ENCODE measurements around the gene ZGPAT.

The ZGPAT gene

DNA sequence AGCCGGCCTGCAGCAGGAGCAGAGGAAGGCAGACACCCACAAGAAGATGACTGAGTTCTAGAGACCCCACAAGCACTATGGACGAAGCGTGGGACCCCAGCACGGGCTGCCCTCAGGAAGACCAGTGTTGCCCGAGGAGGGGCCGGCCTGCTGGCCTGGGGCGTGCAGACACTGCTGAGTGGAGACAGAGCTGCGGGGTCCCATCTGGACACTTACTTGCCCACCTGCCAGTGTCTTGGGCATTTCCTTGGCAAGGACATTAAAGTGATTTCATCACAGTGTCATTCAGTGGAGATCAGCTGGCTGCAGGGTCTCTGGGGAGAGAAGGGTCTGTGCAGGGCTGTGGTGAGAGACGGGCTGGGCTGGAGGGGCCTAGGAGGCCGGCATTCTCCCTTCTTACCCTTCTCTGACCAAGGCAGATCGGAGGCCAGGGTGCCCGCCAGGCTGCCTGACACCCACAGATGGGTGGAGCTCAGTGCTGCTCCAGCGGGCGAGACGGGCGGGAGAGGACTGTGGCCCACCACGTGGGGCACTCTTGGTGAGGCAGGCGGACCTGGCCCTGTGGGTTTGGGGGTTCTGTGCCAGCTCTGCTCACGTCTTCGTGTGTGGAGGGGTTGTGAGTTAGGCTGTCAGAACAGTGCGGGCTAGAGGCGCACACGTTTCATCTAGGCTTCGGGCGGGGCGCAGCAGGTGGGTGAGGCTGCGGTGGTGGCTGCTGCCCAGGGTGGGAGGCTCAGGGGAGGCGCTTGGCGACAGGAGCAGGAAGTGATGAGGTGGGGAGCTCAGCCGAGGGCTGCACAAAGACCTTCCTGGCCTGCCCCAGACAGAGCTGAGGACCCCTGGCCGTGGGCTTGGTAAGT, 28.2 kb downstream of the ZGPAT start, which contains the start of gene LIME1:
Gene LIME1 (plus strand): TSS at position 806 of the 860 bp plus-strand sequence. CDS start 886 bp downstream, outside the sequence.
- peak; percentile 76 to 86 for DNase-seq

DNA sequence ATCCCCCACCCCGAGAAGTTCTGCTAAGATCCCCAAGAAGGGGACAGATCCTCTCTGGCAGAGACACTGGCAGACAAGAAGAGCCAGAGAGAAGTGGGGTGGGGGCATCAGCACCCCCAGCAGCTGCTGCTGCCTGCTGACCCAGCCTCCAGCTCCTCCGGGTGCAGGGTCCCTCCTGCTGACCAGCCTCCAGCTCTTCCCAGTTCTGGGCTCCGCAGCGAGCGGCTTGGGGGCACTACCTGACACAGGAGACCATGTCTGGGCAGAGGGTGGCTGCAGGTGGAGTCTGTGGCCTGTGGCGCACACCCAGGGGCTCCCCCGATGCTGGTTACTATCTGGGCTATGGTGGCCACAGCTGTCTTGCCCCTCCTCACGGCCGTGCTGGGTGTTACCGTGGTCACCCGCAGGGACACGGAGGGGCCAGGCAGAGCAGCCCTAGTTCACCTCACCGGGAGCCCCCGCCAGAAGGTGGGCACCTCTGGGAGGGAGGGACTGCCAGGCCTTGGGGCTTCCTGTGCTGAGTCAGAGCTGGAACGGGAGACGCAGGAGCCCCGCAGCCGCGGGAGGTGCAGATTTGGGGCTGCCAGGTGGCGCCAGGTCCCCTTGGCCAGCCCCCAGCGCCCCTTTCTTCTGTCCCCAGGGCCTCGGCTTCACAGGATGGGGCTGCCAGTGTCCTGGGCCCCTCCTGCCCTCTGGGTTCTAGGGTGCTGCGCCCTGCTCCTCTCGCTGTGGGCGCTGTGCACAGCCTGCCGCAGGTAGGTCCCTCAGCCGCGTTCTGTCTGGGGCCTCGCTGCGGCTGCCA, 29.3 kb downstream of the ZGPAT start:
- peak in 1 of 2 donors; percentile 55 for DNase-seq

DNA sequence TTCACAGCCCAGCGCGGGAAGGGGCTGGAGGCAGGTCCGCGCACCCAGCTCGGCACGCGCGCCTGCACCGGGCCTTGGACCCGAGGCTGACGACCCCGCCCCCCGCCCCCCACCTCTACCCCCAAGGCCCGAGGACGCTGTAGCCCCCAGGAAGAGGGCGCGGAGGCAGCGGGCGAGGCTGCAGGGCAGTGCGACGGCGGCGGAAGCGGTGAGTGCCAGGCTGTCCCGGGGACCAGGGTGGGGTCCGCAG, 29.8 kb downstream of the ZGPAT start:
- DNase-seq: no peak

DNA sequence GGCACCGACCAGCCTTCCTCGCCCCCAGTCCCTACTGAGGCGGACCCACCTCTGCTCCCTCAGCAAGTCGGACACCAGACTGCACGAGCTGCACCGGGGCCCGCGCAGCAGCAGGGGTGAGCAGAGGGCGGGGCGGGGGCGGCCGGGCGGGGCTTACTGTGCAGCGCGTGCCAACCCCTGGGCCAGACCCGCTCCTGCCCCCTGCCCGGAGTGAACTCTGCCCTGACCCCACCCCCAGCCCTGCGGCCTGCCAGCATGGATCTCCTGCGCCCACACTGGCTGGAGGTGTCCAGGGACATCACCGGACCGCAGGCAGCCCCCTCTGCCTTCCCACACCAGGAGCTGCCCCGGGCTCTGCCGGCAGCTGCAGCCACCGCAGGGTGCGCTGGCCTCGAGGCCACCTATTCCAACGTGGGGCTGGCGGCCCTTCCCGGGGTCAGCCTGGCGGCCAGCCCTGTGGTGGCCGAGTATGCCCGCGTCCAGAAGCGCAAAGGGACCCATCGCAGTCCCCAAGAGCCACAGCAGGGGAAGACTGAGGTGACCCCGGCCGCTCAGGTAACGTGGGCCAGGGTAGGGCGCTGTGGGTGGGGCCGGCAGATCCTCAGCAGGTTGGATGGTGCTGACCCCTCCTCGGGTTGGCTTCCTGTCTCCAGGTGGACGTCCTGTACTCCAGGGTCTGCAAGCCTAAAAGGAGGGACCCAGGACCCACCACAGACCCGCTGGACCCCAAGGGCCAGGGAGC, 30.3 kb downstream of the ZGPAT start:
- DNase-seq: peak in 1 of 2 donors; percentile 34

DNA sequence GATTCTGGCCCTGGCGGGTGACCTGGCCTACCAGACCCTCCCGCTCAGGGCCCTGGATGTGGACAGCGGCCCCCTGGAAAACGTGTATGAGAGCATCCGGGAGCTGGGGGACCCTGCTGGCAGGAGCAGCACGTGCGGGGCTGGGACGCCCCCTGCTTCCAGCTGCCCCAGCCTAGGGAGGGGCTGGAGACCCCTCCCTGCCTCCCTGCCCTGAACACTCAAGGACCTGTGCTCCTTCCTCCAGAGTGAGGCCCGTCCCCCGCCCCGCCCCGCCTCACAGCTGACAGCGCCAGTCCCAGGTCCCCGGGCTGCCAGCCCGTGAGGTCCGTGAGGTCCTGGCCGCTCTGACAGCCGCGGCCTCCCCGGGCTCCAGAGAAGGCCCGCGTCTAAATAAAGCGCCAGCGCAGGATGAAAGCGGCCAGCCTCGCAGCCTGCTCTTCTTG, 30.9 kb downstream of the ZGPAT start:
- peak in 1 of 2 donors; percentile 50 for DNase-seq

DNA sequence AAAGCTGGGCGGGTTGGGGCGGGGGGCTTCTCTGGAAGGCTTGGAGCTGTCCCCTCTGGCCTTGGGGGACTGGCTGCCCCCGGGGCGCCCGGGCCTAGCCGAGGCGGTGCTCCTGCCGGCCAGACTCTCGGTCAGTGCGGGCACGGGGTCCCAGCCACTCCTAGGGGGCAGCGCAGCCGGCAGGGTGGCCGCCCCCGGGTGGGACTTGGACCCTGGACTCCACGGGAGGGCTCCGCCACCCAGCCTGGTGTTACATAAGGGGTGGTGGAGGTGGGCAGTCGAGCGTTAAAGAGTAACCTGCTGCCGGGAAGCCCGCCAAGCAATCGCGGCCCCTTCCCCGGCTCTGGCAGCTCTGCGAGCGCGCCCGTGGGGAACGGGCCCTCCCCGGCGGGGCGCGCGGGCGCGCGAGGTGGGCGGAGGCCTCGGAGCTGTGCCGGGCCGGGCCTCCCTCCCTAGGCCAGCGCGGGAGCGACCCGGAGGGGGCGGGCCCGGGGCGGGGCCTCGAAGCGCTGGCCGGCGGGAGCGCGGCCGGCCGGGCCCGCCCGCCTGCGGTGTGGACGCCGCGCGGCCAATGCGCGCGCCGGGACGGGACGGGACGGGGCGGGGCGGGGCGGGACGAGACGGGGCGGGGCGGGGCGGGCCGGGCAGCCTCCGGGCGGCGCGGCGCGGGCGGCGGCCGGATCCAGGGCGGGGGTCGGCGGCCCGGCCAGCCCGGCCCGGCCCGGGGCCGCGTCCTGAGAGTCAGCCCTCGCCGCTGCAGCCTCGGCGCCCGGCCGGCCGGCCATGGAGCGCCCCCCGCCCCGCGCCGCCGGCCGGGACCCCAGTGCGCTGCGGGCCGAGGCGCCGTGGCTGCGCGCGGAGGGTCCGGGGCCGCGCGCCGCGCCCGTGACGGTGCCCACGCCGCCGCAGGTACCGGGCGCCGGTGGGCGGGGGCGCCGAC, 31.6 kb downstream of the ZGPAT start, which contains the start of gene SLC2A4RG:
Gene SLC2A4RG (plus strand): TSS at position 647 of the 940 bp plus-strand sequence. CDS start 137 bp downstream, at position 784.
- DNase-seq: peak; percentile 71 to 84

DNA sequence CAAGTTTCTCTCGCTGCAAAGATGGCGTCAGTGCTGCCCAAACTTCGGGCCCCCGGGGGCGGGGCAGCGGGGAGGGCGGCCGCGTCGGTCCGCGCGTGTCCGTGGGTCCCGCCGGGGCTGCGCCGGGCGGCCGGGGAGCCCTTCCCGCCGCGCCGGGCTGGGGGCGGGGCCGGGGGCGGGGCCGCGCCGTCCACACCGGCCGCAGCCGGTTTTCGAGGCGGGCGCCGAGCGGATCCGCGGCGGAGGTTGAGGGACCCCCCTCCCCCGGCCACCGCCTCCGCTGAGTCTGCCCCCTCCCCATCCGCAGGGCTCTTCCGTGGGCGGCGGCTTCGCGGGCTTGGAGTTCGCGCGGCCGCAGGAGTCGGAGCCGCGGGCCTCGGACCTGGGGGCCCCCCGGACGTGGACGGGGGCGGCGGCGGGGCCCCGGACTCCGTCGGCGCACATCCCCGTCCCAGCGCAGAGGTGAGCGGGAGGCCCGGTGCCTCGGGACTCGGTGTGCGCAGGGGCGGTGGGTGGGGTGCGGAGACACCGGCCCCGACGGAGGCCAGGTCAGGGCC, 32.3 kb downstream of the ZGPAT start:
- peak; percentile 56 to 74 for DNase-seq

DNA sequence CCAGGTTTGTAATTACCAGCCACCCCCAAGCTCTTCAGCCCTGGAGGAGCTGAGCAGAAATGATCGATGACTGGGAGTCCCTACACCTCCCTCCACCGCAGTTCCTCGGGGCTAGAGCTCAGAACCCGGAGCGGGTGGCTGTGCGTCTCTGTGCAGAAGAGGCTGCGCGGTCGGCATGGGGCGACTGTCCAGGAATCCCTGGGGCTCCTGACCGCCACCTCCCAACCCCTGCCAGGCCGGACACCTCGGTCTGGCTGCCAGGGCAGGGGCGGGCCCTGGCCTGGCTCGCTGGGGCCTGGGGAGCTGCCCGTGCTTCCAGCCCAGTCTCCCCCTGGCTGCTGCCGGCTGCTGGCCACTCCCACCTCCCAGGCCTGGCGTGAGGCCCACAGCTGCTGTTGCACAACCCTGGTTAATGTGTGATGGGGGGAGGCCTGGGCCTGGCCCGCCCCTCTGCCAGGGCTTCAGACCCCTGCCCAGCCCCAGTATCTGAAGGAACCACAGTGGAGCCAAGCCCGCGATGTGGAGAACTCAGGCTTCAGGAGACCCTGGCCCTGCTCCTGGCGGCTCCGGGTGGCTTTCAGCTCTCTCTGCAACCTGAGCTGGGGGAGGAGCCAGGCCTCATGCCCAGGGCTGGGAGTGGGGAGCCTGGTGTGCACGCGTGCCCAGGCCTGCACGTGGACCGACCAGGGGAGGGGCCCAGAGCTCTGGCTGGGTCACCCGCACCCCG, 33.0 kb downstream of the ZGPAT start:
- peak in 1 of 2 donors; percentile 47 for DNase-seq

DNA sequence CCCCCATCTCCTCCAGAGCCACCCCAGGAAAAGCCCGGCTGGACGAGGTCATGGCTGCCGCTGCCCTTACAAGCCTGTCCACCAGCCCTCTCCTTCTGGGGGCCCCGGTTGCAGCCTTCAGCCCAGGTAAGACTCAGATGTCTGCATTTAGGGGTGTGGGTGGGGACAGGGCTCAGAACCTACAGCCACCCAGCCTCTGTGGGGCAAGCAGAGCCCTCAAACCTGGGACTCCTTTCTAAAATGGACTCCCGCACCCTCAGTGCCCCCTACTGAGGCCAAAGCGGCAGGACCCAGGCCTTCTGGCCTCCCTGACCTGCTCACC, 33.5 kb downstream of the ZGPAT start:
- DNase-seq: no peak

DNA sequence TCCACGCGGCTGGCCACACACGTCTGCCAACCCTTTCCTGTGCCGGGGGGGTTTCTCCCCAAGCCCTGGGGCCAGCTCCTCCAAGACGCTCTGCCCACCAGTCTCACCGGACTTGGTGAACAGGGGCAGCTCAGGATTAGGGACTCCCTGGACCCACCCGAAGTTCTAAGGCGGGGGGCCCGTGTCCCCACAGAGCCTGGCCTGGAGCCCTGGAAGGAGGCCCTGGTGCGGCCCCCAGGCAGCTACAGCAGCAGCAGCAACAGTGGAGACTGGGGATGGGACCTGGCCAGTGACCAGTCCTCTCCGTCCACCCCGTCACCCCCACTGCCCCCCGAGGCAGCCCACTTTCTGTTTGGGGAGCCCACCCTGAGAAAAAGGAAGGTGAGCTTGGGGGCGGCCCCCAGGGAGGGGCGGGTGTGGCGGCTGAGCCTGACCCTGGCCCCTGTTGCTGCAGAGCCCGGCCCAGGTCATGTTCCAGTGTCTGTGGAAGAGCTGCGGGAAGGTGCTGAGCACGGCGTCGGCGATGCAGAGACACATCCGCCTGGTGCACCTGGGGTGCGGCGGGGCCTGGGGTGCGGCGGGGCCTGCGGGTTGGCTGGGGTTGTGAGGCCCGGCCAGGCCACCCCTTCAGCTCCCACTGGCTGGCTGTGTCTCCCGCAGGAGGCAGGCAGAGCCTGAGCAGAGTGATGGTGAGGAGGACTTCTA, 34.0 kb downstream of the ZGPAT start:
- DNase-seq: no peak

DNA sequence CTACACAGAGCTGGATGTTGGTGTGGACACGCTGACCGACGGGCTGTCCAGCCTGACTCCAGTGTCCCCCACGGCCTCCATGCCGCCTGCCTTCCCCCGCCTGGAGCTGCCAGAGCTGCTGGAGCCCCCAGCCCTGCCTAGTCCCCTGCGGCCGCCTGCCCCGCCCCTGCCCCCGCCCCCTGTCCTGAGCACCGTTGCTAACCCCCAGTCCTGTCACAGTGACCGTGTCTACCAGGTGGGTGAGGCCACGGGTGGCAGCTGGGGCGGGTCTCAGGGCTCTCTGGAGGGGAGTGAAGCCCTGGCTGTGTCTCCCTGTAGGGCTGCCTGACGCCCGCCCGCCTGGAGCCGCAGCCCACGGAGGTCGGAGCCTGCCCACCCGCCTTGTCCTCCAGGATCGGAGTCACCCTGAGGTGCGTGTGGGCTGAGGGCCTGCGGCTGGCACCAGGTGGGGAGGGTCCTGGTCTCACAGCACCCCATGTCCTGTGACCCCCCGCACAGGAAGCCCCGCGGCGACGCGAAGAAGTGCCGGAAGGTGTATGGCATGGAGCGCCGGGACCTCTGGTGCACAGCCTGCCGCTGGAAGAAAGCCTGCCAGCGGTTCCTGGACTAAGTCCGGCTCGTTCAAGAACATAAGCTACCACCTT, 34.7 kb downstream of the ZGPAT start:
- DNase-seq: no peak

DNA sequence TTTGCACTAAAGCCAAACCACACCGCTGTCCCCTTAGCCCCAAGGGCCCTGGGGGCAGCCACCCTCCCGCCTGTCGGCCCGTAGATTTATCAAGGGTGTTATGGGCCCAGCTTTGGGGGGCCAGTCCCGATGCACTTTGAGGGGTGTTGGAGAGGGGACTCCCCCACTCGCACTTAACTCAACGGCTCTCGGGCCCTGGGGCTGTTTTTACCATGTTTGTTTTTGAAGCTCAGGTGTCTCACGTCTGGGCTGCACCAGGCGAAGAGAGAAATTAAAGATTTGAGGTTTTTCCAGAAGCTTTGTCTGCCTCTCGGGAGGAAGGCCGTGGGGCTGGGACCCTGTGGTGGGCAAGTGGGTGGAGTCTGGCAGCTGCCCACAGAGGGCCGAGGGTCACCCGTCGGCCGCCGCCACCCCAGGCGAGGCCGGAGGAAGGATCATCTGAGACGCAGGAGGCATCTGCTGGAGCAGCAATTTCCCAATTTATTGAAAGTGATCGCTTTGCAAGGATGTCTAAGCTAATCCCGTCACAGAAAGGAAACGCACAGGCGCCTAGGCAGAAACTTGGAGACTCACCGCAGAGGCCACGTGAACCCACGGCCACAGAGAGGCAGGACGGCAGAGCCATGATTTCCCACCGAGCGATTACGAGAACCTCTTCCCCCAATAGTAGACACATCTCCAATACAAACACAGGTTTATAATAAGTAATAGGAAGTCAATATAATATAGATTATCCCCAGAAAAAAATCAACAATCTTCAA, 35.6 kb downstream of the ZGPAT start:
- no peak for DNase-seq

DNA sequence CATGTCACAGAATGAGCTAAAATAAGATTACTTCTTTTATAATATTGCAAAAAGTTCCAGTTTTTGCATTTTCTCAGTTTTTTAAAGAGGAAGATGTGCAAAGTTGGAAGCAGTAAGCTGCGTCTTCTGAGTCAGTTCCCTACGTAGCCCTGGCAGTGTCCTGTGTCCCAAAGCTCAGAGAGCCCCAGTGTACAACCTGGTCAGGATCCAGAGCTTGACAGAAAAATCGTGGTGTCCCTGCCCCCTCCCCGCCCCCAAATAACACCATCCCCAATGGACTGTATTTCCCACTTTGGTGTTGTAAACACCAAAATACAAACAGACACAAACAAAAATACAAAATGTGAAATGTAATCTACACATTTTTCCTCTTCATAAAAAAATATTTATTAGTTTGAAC, 36.3 kb downstream of the ZGPAT start:
- no peak for DNase-seq

DNA sequence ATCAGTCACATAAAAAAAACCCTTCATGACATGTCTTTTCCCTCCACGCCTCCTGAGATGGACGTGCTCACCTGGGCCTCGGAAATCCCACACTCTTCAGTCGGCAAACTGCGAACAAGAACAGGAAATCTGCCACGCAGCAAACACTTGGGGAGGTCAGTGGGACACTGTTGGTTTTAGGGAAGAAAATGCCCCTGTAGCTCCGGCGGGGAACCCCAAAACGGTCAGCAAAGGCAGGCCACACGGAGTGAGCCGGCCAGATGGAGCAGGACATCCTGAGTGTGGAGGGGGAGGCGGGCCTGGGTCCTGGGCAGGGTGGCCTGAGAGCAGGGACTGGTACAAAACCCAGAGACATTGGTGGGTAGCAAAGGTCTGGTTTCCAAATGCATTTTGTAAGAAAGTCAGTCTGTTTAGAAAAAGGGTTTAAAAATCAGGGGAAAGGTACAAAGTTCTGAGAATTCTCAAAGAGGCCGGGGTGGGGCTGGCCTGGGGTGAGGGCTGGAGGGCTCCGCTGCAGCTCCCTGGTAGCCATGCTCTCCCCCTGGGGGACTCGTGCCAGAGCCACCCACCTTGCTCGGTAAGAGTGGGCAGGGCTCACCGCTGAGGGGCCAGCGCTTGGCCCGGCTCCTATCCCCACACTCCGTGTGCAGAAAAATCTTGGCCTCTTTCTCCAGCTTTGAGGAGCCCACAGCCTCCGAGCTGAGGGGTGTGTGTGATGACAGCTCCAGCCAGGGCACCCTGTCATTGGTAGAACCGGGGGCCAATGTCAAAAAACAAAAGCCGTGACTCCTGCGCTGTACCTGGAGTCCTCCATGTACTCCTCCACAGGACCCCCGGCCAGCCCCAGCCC, 37.0 kb downstream of the ZGPAT start:
- DNase-seq: no peak

DNA sequence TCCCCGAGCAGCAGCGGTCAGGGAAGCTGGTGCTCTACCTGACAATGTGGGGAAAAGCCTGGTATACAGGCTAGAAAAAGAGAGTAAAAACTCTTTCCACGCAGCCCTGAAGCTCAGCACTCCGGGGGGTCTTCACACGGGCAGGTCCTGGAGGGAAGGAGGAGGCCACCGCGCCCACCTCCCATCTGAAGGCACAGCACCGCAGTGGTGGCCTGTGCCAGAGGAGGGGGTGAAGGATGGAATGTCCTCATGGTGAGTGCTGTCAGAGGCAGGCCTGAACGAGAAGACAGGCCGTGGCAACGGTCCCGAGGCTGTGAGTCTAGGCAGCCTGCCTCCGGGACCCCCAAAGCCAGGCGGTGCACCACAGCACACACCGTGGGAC, 37.6 kb downstream of the ZGPAT start:
- no peak for DNase-seq

DNA sequence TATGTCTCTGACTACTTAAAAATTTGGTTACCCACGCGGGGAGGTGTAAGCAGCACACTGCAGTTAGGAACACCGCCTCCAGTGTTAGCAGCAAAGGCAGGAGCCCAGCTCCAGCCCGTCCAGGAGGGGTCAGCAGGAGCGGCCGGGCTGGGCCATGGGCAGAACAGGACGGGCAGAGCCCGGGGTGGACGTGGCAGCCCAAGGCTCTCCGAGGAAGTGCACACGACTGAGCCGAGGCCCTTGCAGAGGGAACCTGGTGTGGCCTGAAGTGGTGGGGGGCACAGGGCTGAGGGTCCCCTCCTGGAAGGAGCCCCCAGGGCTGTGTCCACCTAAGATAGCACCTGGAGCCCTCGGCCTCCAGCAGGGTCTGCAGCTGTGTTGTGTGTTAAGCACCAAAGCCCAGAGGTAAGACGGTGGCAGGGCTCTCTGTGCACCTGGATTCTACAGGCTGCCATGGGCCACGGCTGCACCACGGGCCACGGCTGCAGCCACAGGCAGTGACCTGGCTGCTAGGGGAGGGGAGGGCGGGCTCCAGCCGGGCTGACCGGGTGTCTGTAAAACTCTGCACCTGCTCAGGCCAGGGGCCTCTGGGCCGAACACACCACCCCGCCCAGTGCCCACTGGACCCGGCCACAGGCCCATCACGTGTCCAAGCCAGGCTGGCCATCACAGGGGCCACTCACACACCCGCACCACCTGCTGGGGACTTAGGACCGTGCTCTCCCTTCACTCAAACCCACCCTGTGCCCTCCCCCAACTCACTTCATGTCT, 38.3 kb downstream of the ZGPAT start:
- no peak for DNase-seq

DNA sequence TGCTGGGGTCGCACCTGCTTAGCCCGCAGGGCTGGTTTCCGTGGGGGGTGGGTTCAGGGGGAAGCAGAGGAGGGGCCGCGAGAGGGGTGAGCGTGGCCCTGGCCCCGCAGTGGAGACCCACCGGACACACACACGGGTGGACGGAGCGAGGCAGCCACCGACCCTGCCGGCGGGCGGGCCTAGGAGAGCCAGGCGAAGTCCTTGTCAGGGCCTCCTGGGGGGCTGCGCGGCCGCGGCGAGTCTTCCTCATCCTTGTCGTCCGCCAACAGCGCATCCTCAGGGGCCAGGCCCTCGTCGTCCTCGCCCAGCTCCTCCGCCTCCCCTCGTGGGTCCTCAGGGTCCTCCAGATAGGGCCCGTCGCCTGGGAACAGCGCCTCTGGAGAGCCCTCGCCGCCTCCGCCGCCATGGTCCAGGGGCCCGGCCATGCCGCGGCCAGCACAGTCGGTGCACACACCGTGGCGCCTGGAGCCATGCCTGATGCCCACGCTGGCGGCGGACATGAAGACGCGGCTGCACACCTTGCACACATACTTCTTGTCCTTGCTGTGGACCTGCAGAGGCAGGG, 39.0 kb downstream of the ZGPAT start:
- DNase-seq: no peak

All from CD4-positive, alpha-beta T cell treated with Interferon alpha-2 for 1 hour (primary cell).